ENCODE results near the gene NID2. TPM values are rescaled to one million over a fixed set of nuclear protein-coding genes. Genes with fewer than 3 reads are reported as not detected.

Gene NID2
- total and polyA plus RNA-seq, 4 donors = 2.3 to 23.3 (median 10.1) TPM

DNA sequence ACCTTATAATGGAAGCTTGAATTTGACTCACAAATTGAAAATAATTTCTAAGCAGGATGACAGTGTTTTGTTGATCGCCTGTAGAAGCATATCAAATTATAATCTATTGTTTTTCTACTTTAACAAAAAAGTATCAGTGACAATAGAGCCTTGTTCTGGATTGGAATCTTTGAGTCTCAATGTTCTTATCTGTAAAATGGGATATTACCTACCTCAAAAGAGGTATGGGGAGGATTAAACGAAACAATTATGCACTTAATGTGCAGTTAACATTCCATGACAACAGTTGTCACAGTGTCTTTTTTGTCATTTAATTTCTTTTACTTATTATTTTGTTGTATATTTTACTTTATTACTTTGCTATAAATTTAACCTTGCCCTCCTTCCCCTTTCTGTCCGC lies 78.4 kb downstream of the NID2 start:
- no peak for TF ChIP-seq RXRA (IDR thresholded peaks at IDR 0.05)
- no peak for TF ChIP-seq FOXA1 (IDR thresholded peaks at IDR 0.05)
- TF ChIP-seq, protein P1, sequence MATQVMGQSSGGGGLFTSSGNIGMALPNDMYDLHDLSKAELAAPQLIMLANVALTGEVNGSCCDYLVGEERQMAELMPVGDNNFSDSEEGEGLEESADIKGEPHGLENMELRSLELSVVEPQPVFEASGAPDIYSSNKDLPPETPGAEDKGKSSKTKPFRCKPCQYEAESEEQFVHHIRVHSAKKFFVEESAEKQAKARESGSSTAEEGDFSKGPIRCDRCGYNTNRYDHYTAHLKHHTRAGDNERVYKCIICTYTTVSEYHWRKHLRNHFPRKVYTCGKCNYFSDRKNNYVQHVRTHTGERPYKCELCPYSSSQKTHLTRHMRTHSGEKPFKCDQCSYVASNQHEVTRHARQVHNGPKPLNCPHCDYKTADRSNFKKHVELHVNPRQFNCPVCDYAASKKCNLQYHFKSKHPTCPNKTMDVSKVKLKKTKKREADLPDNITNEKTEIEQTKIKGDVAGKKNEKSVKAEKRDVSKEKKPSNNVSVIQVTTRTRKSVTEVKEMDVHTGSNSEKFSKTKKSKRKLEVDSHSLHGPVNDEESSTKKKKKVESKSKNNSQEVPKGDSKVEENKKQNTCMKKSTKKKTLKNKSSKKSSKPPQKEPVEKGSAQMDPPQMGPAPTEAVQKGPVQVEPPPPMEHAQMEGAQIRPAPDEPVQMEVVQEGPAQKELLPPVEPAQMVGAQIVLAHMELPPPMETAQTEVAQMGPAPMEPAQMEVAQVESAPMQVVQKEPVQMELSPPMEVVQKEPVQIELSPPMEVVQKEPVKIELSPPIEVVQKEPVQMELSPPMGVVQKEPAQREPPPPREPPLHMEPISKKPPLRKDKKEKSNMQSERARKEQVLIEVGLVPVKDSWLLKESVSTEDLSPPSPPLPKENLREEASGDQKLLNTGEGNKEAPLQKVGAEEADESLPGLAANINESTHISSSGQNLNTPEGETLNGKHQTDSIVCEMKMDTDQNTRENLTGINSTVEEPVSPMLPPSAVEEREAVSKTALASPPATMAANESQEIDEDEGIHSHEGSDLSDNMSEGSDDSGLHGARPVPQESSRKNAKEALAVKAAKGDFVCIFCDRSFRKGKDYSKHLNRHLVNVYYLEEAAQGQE (IDR thresholded peaks at IDR 0.05) = no peak
- no peak for TF ChIP-seq GABPA (IDR thresholded peaks at IDR 0.05 in 1 of 2, conservative IDR thresholded peaks at IDR 0.05 in 1 of 2)
- no peak for TF ChIP-seq SP1 (IDR thresholded peaks at IDR 0.05)
- TF ChIP-seq FOXA2 (IDR thresholded peaks at IDR 0.05) = no peak
- TF ChIP-seq TAF1 (conservative IDR thresholded peaks at IDR 0.05) = no peak
- TF ChIP-seq, protein P2, sequence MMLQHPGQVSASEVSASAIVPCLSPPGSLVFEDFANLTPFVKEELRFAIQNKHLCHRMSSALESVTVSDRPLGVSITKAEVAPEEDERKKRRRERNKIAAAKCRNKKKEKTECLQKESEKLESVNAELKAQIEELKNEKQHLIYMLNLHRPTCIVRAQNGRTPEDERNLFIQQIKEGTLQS (IDR thresholded peaks at IDR 0.05) = no peak
- no peak for TF ChIP-seq HNF4A (conservative IDR thresholded peaks at IDR 0.05)
- TF ChIP-seq, protein P3, sequence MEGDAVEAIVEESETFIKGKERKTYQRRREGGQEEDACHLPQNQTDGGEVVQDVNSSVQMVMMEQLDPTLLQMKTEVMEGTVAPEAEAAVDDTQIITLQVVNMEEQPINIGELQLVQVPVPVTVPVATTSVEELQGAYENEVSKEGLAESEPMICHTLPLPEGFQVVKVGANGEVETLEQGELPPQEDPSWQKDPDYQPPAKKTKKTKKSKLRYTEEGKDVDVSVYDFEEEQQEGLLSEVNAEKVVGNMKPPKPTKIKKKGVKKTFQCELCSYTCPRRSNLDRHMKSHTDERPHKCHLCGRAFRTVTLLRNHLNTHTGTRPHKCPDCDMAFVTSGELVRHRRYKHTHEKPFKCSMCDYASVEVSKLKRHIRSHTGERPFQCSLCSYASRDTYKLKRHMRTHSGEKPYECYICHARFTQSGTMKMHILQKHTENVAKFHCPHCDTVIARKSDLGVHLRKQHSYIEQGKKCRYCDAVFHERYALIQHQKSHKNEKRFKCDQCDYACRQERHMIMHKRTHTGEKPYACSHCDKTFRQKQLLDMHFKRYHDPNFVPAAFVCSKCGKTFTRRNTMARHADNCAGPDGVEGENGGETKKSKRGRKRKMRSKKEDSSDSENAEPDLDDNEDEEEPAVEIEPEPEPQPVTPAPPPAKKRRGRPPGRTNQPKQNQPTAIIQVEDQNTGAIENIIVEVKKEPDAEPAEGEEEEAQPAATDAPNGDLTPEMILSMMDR (IDR thresholded peaks at IDR 0.05; ENCODE audit: low read depth, low read length, missing input control) = no peak
- no peak for DNase-seq (ENCODE audit: low spot score)
- peak overlapping the region in 2 of 3 donors; percentile 88 to 92 for H3K4me3 ChIP-seq (ENCODE audit: low read depth in 1 of 3, low read length in 3 of 3)
- 76% methylated on average over 3 of the region's 3 CpGs for WGBS
- H3K4me1 ChIP-seq (ENCODE audit: control insufficient read depth in 4 of 4, insufficient read depth in 4 of 4, low read length in 3 of 4) = peaks cover 0 to 11% (median 10%) of the 10 kb centered on the region in 4 donors
- H3K9me3 ChIP-seq (ENCODE audit: control insufficient read depth in 4 of 4, low read length in 3 of 4) = no peaks in the 10 kb centered on the region
- H3K36me3 ChIP-seq (ENCODE audit: control insufficient read depth in 4 of 4, insufficient read depth in 3 of 4, low read depth in 1 of 4, low read length in 3 of 4) = peaks cover 1 to 25% (median 21%) of the 10 kb centered on the region in 4 donors
- peak overlapping the region; percentile 45 to 86 for H3K9ac ChIP-seq (ENCODE audit: low read depth in 1 of 2, low read length in 2 of 2)
- no peak overlapping the region for H3K27ac ChIP-seq (ENCODE audit: low read depth in 1 of 2, low read length in 2 of 2)
- no peaks in the 10 kb centered on the region for H3K27me3 ChIP-seq (ENCODE audit: control insufficient read depth in 4 of 4, insufficient read depth in 4 of 4, low read length in 3 of 4)

DNA sequence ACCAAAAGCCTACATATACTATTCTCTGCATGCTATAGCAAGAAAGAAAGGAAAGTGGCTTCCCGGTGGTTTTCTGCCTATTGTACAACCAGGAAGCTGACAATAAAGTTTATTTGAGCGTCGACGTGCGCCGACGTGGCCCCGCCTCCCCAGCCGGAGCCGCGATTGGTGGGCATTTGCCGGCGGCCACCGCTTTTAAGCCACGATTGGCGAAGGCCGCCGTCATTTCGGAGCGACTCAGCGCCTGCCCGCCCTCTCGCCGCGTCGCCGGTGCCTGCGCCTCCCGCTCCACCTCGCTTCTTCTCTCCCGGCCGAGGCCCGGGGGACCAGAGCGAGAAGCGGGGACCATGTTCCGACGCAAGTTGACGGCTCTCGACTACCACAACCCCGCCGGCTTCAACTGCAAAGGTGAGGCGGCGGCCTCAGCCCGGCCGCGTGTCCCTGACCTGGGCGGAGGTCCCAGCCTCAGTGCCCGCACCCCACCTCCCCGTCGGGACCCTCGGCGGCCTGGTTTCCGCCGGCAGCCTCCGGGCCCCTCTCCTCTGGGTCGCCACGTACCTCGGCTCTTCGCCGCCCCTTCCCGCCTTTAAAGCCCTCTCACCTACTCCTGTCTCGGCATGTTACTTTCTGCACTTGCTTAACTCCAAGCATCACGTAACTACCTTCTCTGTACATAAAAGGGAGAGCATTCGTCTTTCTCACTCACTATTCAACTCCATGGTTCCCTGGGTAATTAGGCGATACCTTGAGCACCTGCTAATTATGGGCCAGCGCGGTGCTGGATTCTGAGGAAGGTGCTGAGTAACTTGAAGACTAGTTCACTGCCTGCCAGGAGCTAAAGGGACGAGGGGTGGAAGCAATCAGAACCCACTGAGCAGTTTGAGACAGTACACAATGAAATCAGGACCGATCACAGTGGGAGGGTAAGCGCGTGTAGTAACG lies 79.3 kb downstream of the NID2 start, which contains the start of gene RTRAF:
TSS of gene RTRAF (plus strand) at position 254 of the 942 bp plus-strand sequence. CDS start at position 348, 94 bp downstream.
- Histone ChIP-seq H3K27me3 (ENCODE audit: control insufficient read depth in 4 of 4, insufficient read depth in 4 of 4, low read length in 3 of 4) (no peaks in the 10 kb centered on the region), H3K9ac (ENCODE audit: low read depth in 1 of 2, low read length in 2 of 2) (peak within 1 kb of the TSS; percentile 86 to 97), H3K36me3 (ENCODE audit: control insufficient read depth in 4 of 4, insufficient read depth in 3 of 4, low read depth in 1 of 4, low read length in 3 of 4) (peaks cover 0 to 17% (median 13%) of the 10 kb centered on the region in 4 donors), H3K9me3 (ENCODE audit: control insufficient read depth in 4 of 4, low read length in 3 of 4) (no peaks in the 10 kb centered on the region), H3K4me3 (ENCODE audit: low read depth in 1 of 3, low read length in 3 of 3) (peak within 1 kb of the TSS; percentile 88 to 96 (median 92)), H3K4me1 (ENCODE audit: control insufficient read depth in 4 of 4, insufficient read depth in 4 of 4, low read length in 3 of 4) (peaks cover 0 to 11% (median 10%) of the 10 kb centered on the region in 4 donors), H3K27ac (ENCODE audit: low read depth in 1 of 2, low read length in 2 of 2) (peak within 1 kb of the TSS; percentile 78 to 81)
- TF ChIP-seq, protein P1 (IDR thresholded peaks at IDR 0.05) = peak; percentile 72
- TF ChIP-seq NR2F2 (IDR thresholded peaks at IDR 0.05) (no peak), RAD21 (IDR thresholded peaks at IDR 0.05) (peak in 1 of 2 donors; percentile 35), SP1 (IDR thresholded peaks at IDR 0.05) (peak; percentile 92), EGR1 (IDR thresholded peaks at IDR 0.05; ENCODE audit: low read depth in 2 of 2) (no peak), YY1 (IDR thresholded peaks at IDR 0.05) (peak; percentile 68), GABPA (IDR thresholded peaks at IDR 0.05 in 1 of 2, conservative IDR thresholded peaks at IDR 0.05 in 1 of 2) (peak in 1 of 2 donors; percentile 67), JUND (IDR thresholded peaks at IDR 0.05) (no peak), HNF4A (conservative IDR thresholded peaks at IDR 0.05) (no peak), RXRA (IDR thresholded peaks at IDR 0.05) (no peak)
- TF ChIP-seq, protein P3 (IDR thresholded peaks at IDR 0.05; ENCODE audit: low read depth, low read length, missing input control) = no peak
- TF ChIP-seq, protein P2 (IDR thresholded peaks at IDR 0.05) = no peak
- under 1% methylated on average over 72 of the region's 72 CpGs for WGBS
- peak; percentile 92 for DNase-seq (ENCODE audit: low spot score)

Measured in liver (tissue), 9 donors.